Mesothelial cell of epicardium (in vitro differentiated cells): ENCODE results near the gene FAM3C. TPM values are rescaled to one million over a fixed set of nuclear protein-coding genes. Genes with fewer than 3 reads are reported as not detected.
A peak's percentile ranks its signal among the peaks of the same experiment; 100 is the strongest.

Experiments used
- DNase-seq, 2 experiments: peaks; one replicate each; pipeline ENCODE4 v3.0.0; 2021; ENCODE audit warnings: low spot score in 2 of 2; ENCODE audit not compliant: unreplicated experiment in 2 of 2
- H3K27ac Mint-ChIP-seq: 2 replicates; pipeline ENCODE4 v1.8.0; 2021; ENCODE audit warnings: mixed read lengths
- H3K27me3 Mint-ChIP-seq: 2 replicates; pipeline ENCODE4 v1.8.0; 2021; ENCODE audit warnings: low read depth, mixed read lengths
- H3K36me3 Mint-ChIP-seq: 2 replicates; pipeline ENCODE4 v1.8.0; 2021; ENCODE audit warnings: mixed read lengths
- H3K4me1 Mint-ChIP-seq: 2 replicates; pipeline ENCODE4 v1.8.0; 2021; ENCODE audit warnings: mixed read lengths
- H3K4me3 Mint-ChIP-seq: 2 replicates; pipeline ENCODE4 v1.8.0; 2021; ENCODE audit warnings: mild to moderate bottlenecking, moderate library complexity, mixed read lengths
- H3K9me3 Mint-ChIP-seq: 2 replicates; pipeline ENCODE4 v1.8.0; 2021; ENCODE audit warnings: mixed read lengths
- CTCF ChIP-seq: fragments of 200-600 bp; sonication (generic); IDR thresholded peaks from one replicate; pipeline ENCODE4 v1.5.0; 2021; ENCODE audit warnings: antibody characterized with exemption; ENCODE audit not compliant: unreplicated experiment
- total RNA-seq: library from RNA; stranded (reverse); gene quantifications from 3 replicates; pipeline ENCODE4 v1.2.1, GENCODE V29; 2021

The FAM3C gene
- total RNA-seq, 1 donor from 2014 or later: 78.2 TPM

- Mint-ChIP-seq H3K9me3 (no peaks in the 10 kb centered on the region), H3K36me3 (peaks cover 22% of the 10 kb centered on the region), H3K4me1 (peaks cover 40% of the 10 kb centered on the region), H3K27ac (peak overlapping the region; percentile 30), H3K4me3 (no peak overlapping the region), H3K27me3 (no peaks in the 10 kb centered on the region)
- TF ChIP-seq CTCF: peak; percentile 84
- no peak for DNase-seq
Measured at GRCh38 chr7:121366852-121367431, 29.2 kb downstream of the FAM3C start.

- H3K36me3 Mint-ChIP-seq: peaks cover 47% of the 10 kb centered on the region
- no peaks in the 10 kb centered on the region for H3K27me3 Mint-ChIP-seq
- peaks cover 3% of the 10 kb centered on the region for H3K4me1 Mint-ChIP-seq
- DNase-seq: no peak
- no peak overlapping the region for H3K4me3 Mint-ChIP-seq
- H3K9me3 Mint-ChIP-seq: no peaks in the 10 kb centered on the region
- no peak for TF ChIP-seq CTCF
- H3K27ac Mint-ChIP-seq: no peak overlapping the region
Measured at GRCh38 chr7:121360564-121360963, 35.5 kb downstream of the FAM3C start.

GRCh38 chr7:121355574-121355973 lies 40.5 kb downstream of the FAM3C start:
- TF ChIP-seq CTCF: no peak
- Mint-ChIP-seq H3K4me1 (no peaks in the 10 kb centered on the region), H3K4me3 (no peak overlapping the region), H3K27me3 (no peaks in the 10 kb centered on the region), H3K27ac (no peak overlapping the region), H3K9me3 (no peaks in the 10 kb centered on the region), H3K36me3 (peaks cover 38% of the 10 kb centered on the region)
- DNase-seq: no peak

- peaks cover 35% of the 10 kb centered on the region for H3K36me3 Mint-ChIP-seq
- TF ChIP-seq CTCF: no peak
- no peaks in the 10 kb centered on the region for H3K9me3 Mint-ChIP-seq
- H3K4me3 Mint-ChIP-seq: no peak overlapping the region
- H3K27ac Mint-ChIP-seq: no peak overlapping the region
- H3K27me3 Mint-ChIP-seq: no peaks in the 10 kb centered on the region
- H3K4me1 Mint-ChIP-seq: no peaks in the 10 kb centered on the region
- no peak for DNase-seq
Measured at GRCh38 chr7:121352323-121352722, 43.8 kb downstream of the FAM3C start.

GRCh38 chr7:121351682-121352081 lies 44.4 kb downstream of the FAM3C start:
- Mint-ChIP-seq H3K36me3 (peaks cover 36% of the 10 kb centered on the region), H3K4me1 (no peaks in the 10 kb centered on the region), H3K4me3 (no peak overlapping the region), H3K27me3 (no peaks in the 10 kb centered on the region), H3K9me3 (no peaks in the 10 kb centered on the region), H3K27ac (no peak overlapping the region)
- DNase-seq: no peak
- no peak for TF ChIP-seq CTCF

- no peak for TF ChIP-seq CTCF
- no peak overlapping the region for H3K4me3 Mint-ChIP-seq
- H3K27ac Mint-ChIP-seq: no peak overlapping the region
- H3K4me1 Mint-ChIP-seq: peaks cover 7% of the 10 kb centered on the region
- H3K9me3 Mint-ChIP-seq: no peaks in the 10 kb centered on the region
- no peak for DNase-seq
- no peaks in the 10 kb centered on the region for H3K27me3 Mint-ChIP-seq
- peaks cover 15% of the 10 kb centered on the region for H3K36me3 Mint-ChIP-seq
Measured at GRCh38 chr7:121344497-121344896, 51.6 kb downstream of the FAM3C start.
